HepG2 (cell line): Measurements from ENCODE around the gene SLC7A8. TPM values are rescaled to one million over a fixed set of nuclear protein-coding genes. Genes with fewer than 3 reads are reported as not detected.

Source experiments
- BORCS8-MEF2B ChIP-seq: sonication (generic); formaldehyde crosslinking; IDR thresholded peaks from 2 replicates; pipeline ENCODE4 v1.8.0; 2022; ENCODE audit warnings: mild to moderate bottlenecking, missing genetic modification reagents
- HCFC1 ChIP-seq: fragments of 150-350 bp; IDR thresholded peaks from 2 replicates; pipeline ENCODE4 v1.6.1; 2014; ENCODE audit warnings: low read depth, low read length
- HNF4G ChIP-seq, 2 experiments: sonication (generic) in 1 of 2; formaldehyde crosslinking in 1 of 2; IDR thresholded peaks; 2 replicates each; pipeline versions ENCODE4 v1.4.0 to v1.6.1; 2011 to 2020; ENCODE audit warnings: borderline replicate concordance in 2 of 2, low read depth in 2 of 2, mild to moderate bottlenecking in 2 of 2, low read length in 1 of 2, missing genetic modification reagents in 1 of 2, moderate library complexity in 1 of 2
- IRF2 ChIP-seq: IDR thresholded peaks from 2 replicates; pipeline ENCODE4 v1.6.1; 2018; ENCODE audit warnings: missing genetic modification reagents, missing compliant biosample characterization
- LCORL ChIP-seq, 2 experiments: fragments of 450-650 bp in 1 of 2; sonication (generic) in 1 of 2; formaldehyde crosslinking in 1 of 2; IDR thresholded peaks; 2 replicates each; pipeline versions ENCODE4 v1.5.0 to v1.6.1; 2017 to 2020; ENCODE audit warnings: antibody characterized with exemption in 1 of 2, missing genetic modification reagents in 1 of 2
- MAF1 ChIP-seq: sonication (generic); formaldehyde crosslinking; IDR thresholded peaks from 2 replicates; pipeline ENCODE4 v1.5.0; 2020; ENCODE audit warnings: missing genetic modification reagents, borderline replicate concordance
- PATZ1 ChIP-seq: sonication (generic); formaldehyde crosslinking; IDR thresholded peaks from 2 replicates; pipeline ENCODE4 v1.4.0; 2020; ENCODE audit warnings: missing genetic modification reagents
- PRPF4 ChIP-seq: fragments of 200-400 bp; formaldehyde crosslinking; IDR thresholded peaks from 2 replicates; pipeline ENCODE4 v1.6.1; 2016; ENCODE audit warnings: low read length, low read depth; ENCODE audit not compliant: poor library complexity, severe bottlenecking
- SNAI1 ChIP-seq: sonication (generic); formaldehyde crosslinking; IDR thresholded peaks from 2 replicates; pipeline ENCODE4 v1.5.0; 2020; ENCODE audit warnings: mild to moderate bottlenecking, missing genetic modification reagents, borderline replicate concordance
- TEF ChIP-seq: sonication (generic); formaldehyde crosslinking; IDR thresholded peaks from 2 replicates; pipeline ENCODE4 v1.5.0; 2020; ENCODE audit warnings: missing genetic modification reagents
- ZNF275 ChIP-seq: sonication (generic); formaldehyde crosslinking; IDR thresholded peaks from 2 replicates; pipeline ENCODE4 v1.8.0; 2022; ENCODE audit warnings: missing genetic modification reagents, mild to moderate bottlenecking, inconsistent platforms, borderline replicate concordance
- ZNF343 ChIP-seq: sonication (generic); formaldehyde crosslinking; IDR thresholded peaks from 2 replicates; pipeline ENCODE4 v1.4.0; 2020; ENCODE audit warnings: mild to moderate bottlenecking, missing genetic modification reagents
- ZNF383 ChIP-seq: sonication (generic); formaldehyde crosslinking; IDR thresholded peaks from 2 replicates; pipeline ENCODE4 v1.4.0; 2020; ENCODE audit warnings: missing genetic modification reagents, mild to moderate bottlenecking, borderline replicate concordance
- ZNF777 ChIP-seq: sonication (generic); formaldehyde crosslinking; IDR thresholded peaks from 2 replicates; pipeline ENCODE4 v1.4.0; 2020; ENCODE audit warnings: missing genetic modification reagents
- ZSCAN12 ChIP-seq: sonication (generic); formaldehyde crosslinking; IDR thresholded peaks from 2 replicates; pipeline ENCODE4 v1.9.0; 2021; ENCODE audit warnings: mild to moderate bottlenecking, missing genetic modification reagents
- ZSCAN31 ChIP-seq: sonication (generic); formaldehyde crosslinking; IDR thresholded peaks from 2 replicates; pipeline ENCODE4 v1.5.0; 2020; ENCODE audit warnings: low read depth, mild to moderate bottlenecking, missing genetic modification reagents
- polyA plus RNA-seq, 8 experiments: library from polyadenylated mRNA; depleted of rRNA in 3 of 8; stranded (reverse) in 7 of 8; unstranded in 1 of 8; fragments of >200 nt; fragmentation: Illumina TruSeq in 4 of 8; extraction: Trizol in 4 of 8; gene quantifications; 2 replicates each; pipeline versions ENCODE4 v1.2.1 to v1.2.3, GENCODE V29; 2011 to 2016; ENCODE audit warnings: low read depth in 4 of 8, missing spikeins in 1 of 8, mixed read lengths in 1 of 8; ENCODE audit not compliant: insufficient read depth in 1 of 8
- total RNA-seq, 5 experiments: library from RNA; depleted of rRNA; stranded (reverse); fragments of >200 nt; fragmentation: Illumina TruSeq; extraction: Trizol; gene quantifications; 2 replicates each; pipeline ENCODE4 v1.2.3, GENCODE V29; 2016; ENCODE audit warnings: low read depth in 1 of 5
- TF ChIP-seq, protein P1 (sequence below): sonication (generic); formaldehyde crosslinking; IDR thresholded peaks from 2 replicates; pipeline ENCODE4 v1.5.1; 2020; ENCODE audit warnings: missing genetic modification reagents, mild to moderate bottlenecking, borderline replicate concordance
- TF ChIP-seq, protein P2 (sequence below): sonication (generic); formaldehyde crosslinking; IDR thresholded peaks from 2 replicates; pipeline ENCODE4 v1.5.1; 2020; ENCODE audit warnings: mild to moderate bottlenecking, missing genetic modification reagents, moderate library complexity
- TF ChIP-seq, protein P3 (sequence below): sonication (generic); formaldehyde crosslinking; IDR thresholded peaks from 2 replicates; pipeline ENCODE4 v1.5.0; 2020; ENCODE audit warnings: missing genetic modification reagents

SLC7A8 gene
- total and polyA plus RNA-seq, 2 of the 13 experiments (the other 11 are each of a cell fraction or from before 2014, with no cell fraction given), result 0.25 TPM; not detected in 1

DNA sequence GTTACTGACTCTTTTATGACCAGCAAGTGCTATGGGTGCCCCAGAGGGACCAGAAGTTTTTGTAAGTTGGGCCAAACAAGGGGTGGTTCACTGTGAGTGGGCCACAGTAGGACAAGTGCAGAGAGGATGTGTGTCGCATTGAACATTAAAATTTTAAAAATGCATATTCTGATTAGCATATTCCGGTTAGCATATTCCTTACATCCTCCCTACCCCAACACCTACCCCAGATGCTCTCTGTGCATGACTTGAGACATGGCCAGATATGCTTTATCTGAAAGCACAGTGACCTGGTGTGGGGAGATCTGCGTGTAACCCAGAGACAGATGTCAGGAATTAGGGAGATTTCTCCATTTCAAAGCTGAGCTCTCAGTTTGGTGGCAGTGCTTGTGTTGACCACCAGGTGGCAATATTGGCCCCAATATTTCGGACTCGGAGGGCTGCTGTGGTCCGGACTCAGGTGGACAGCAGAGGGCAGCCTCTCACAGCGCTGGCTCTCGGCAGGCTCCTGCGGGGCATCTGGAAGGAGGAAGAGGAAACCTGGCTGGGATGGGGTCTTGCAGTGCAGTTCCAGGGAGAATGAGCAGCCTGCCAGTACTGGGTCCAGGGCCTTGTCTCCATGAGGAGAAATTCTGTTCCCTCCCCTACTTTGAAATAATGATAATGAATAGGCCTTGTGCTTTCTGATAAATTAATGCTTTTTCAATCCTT, 62.8 kb downstream of the SLC7A8 start (continued):
- TF ChIP-seq, protein P1, sequence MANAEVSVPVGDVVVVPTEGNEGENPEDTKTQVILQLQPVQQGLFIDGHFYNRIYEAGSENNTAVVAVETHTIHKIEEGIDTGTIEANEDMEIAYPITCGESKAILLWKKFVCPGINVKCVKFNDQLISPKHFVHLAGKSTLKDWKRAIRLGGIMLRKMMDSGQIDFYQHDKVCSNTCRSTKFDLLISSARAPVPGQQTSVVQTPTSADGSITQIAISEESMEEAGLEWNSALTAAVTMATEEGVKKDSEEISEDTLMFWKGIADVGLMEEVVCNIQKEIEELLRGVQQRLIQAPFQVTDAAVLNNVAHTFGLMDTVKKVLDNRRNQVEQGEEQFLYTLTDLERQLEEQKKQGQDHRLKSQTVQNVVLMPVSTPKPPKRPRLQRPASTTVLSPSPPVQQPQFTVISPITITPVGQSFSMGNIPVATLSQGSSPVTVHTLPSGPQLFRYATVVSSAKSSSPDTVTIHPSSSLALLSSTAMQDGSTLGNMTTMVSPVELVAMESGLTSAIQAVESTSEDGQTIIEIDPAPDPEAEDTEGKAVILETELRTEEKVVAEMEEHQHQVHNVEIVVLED, result peak; percentile 65; the same call in 1 of the 2 replicates
- TF ChIP-seq HCFC1, result peak; percentile 28; the same call in 1 of the 2 replicates
- TF ChIP-seq SNAI1 (CRISPR knock-in tag), result no peak
- TF ChIP-seq ZNF275 (CRISPR knock-in tag), result no peak
- TF ChIP-seq IRF2, result peak; percentile 95
- TF ChIP-seq BORCS8-MEF2B (CRISPR knock-in tag), result peak; percentile 67; the same call in 1 of the 2 replicates
- 0 out of 2 replicates have a peak, but pooled peaks have one; percentile 53 for TF ChIP-seq ZSCAN31 (CRISPR knock-in tag)
- TF ChIP-seq ZNF777 (CRISPR knock-in tag), result no peak
- TF ChIP-seq TEF (CRISPR knock-in tag), result no peak
- TF ChIP-seq MAF1 (CRISPR knock-in tag), result 0 out of 2 replicates have a peak, but pooled peaks have one; percentile 59
- no peak for TF ChIP-seq ZNF383 (CRISPR knock-in tag)
- TF ChIP-seq HNF4G (IDR thresholded peaks at IDR 0.05; ENCODE audit: borderline replicate concordance, low read depth, low read length), result no peak
- peak; percentile 18; the same call in 1 of the 2 replicates for TF ChIP-seq HNF4G (CRISPR knock-in tag; IDR thresholded peaks at IDR 0.05; ENCODE audit: borderline replicate concordance, low read depth)
- TF ChIP-seq, protein P2, sequence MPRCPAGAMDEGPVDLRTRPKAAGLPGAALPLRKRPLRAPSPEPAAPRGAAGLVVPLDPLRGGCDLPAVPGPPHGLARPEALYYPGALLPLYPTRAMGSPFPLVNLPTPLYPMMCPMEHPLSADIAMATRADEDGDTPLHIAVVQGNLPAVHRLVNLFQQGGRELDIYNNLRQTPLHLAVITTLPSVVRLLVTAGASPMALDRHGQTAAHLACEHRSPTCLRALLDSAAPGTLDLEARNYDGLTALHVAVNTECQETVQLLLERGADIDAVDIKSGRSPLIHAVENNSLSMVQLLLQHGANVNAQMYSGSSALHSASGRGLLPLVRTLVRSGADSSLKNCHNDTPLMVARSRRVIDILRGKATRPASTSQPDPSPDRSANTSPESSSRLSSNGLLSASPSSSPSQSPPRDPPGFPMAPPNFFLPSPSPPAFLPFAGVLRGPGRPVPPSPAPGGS, result no peak
- TF ChIP-seq ZSCAN12 (CRISPR knock-in tag), result no peak
- TF ChIP-seq, protein P3, sequence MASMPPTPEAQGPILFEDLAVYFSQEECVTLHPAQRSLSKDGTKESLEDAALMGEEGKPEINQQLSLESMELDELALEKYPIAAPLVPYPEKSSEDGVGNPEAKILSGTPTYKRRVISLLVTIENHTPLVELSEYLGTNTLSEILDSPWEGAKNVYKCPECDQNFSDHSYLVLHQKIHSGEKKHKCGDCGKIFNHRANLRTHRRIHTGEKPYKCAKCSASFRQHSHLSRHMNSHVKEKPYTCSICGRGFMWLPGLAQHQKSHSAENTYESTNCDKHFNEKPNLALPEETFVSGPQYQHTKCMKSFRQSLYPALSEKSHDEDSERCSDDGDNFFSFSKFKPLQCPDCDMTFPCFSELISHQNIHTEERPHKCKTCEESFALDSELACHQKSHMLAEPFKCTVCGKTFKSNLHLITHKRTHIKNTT (CRISPR knock-in tag), result no peak
- TF ChIP-seq ZNF343 (CRISPR knock-in tag), result 0 out of 2 replicates have a peak, but pooled peaks have one; percentile 46
- no peak for TF ChIP-seq PRPF4
- TF ChIP-seq LCORL (IDR thresholded peaks at IDR 0.05), result no peak
- peak; percentile 93 for TF ChIP-seq LCORL (CRISPR knock-in tag; IDR thresholded peaks at IDR 0.05)
- TF ChIP-seq PATZ1 (CRISPR knock-in tag), result peak; percentile 78
